Thyroid gland (tissue), 4 donors: ENCODE results near the gene SCAMP1.

Experiments
- CTCF ChIP-seq, 6 experiments: fragments of 200-600 bp in 3 of 6; fragments of 450-650 bp in 3 of 6; sonication (generic) in 3 of 6; IDR thresholded peaks; one replicate each; pipeline ENCODE4 v1.5.1; 2016 to 2019; ENCODE audit warnings: antibody characterized with exemption in 6 of 6, mild to moderate bottlenecking in 2 of 6, inconsistent platforms in 1 of 6, moderate library complexity in 1 of 6
- POLR2A ChIP-seq, 2 donors: fragments of 450-650 bp; IDR thresholded peaks; one replicate each; pipeline ENCODE4 v1.6.1; 2017; ENCODE audit warnings: antibody characterized with exemption in 2 of 2, mild to moderate bottlenecking in 2 of 2, moderate library complexity in 1 of 2

GRCh38 chr5:78420548-78420947, 60.1 kb downstream of the SCAMP1 start:
- TF ChIP-seq CTCF (IDR thresholded peaks at IDR 0.05) = no peak
- TF ChIP-seq POLR2A (IDR thresholded peaks at IDR 0.05) = no peak
